ENCODE results near the gene HEATR5A. TPM values are rescaled to one million over a fixed set of nuclear protein-coding genes. Genes with fewer than 3 reads are reported as not detected.

The HEATR5A gene
- total and polyA plus RNA-seq, 2 of the 13 experiments (the other 11 are each of a cell fraction or from before 2014, with no cell fraction given): 36.4 to 105 TPM

- TF ChIP-seq STAT6 (CRISPR knock-in tag; IDR thresholded peaks at IDR 0.05; ENCODE audit: borderline replicate concordance): peak; percentile 100
- peak; percentile 94; the same call in 1 of the 2 replicates for TF ChIP-seq PLSCR1 (CRISPR knock-in tag; IDR thresholded peaks at IDR 0.05; ENCODE audit: borderline replicate concordance)
- peak; percentile 94 for TF ChIP-seq SNAPC2 (CRISPR knock-in tag; IDR thresholded peaks at IDR 0.05)
- no peak for TF ChIP-seq GRHL1 (CRISPR knock-in tag; conservative IDR thresholded peaks at IDR 0.05)
- peak; percentile 98 for TF ChIP-seq TARDBP (CRISPR knock-in tag; IDR thresholded peaks at IDR 0.05)
- no peak for TF ChIP-seq RAD51 (IDR thresholded peaks at IDR 0.05; ENCODE audit: borderline replicate concordance)
- TF ChIP-seq ZNF788 (CRISPR knock-in tag; IDR thresholded peaks at IDR 0.05; ENCODE audit: borderline replicate concordance): peak; percentile 100
- no peak; the same call in 1 of the 2 replicates for TF ChIP-seq NFE2 (CRISPR knock-in tag; IDR thresholded peaks at IDR 0.05)
- peak; percentile 98 for TF ChIP-seq KLF9 (CRISPR knock-in tag; IDR thresholded peaks at IDR 0.05; ENCODE audit: low read depth)
- TF ChIP-seq REL (CRISPR knock-in tag; conservative IDR thresholded peaks at IDR 0.05): peak; percentile 99
- peak; percentile 89; the same call in 1 of the 2 replicates for TF ChIP-seq JDP2 (CRISPR knock-in tag; IDR thresholded peaks at IDR 0.05; ENCODE audit: borderline replicate concordance)
- TF ChIP-seq KDM5B (CRISPR knock-in tag; IDR thresholded peaks at IDR 0.05; ENCODE audit: borderline replicate concordance): peak; percentile 100
- TF ChIP-seq ZNF687 (CRISPR knock-in tag; IDR thresholded peaks at IDR 0.05): peak; percentile 100
- peak; percentile 63; the same call in 1 of the 2 replicates for TF ChIP-seq FLYWCH1 (CRISPR knock-in tag; IDR thresholded peaks at IDR 0.05)
Measured at GRCh38 chr14:31456841-31457664, 36.7 kb upstream of the HEATR5A start, which contains the start of gene DTD2 (continued).
